Kidney epithelial cell (primary cell): ENCODE measurements around the gene BTRC. TPM values are rescaled to one million over a fixed set of nuclear protein-coding genes. Genes with fewer than 3 reads are reported as not detected.

Experiments used
- DNase-seq: peaks from one replicate; pipeline ENCODE4 v3.0.0-alpha.2; 2010; ENCODE audit warnings: low read depth
- H3K27me3 ChIP-seq: 2 replicates; pipeline ENCODE4 v1.6.0; 2011; ENCODE audit warnings: low read length; ENCODE audit not compliant: control insufficient read depth, insufficient read depth
- H3K36me3 ChIP-seq: 2 replicates; pipeline ENCODE4 v1.5.1; 2011; ENCODE audit warnings: low read length; ENCODE audit not compliant: control insufficient read depth, insufficient read depth
- H3K4me3 ChIP-seq: 2 replicates; pipeline ENCODE4 v1.5.1; 2011; ENCODE audit warnings: low read depth, mild to moderate bottlenecking, control low read depth, low read length
- CTCF ChIP-seq: IDR thresholded peaks from 2 replicates; pipeline ENCODE4 v1.5.1; 2011; ENCODE audit warnings: mild to moderate bottlenecking, moderate library complexity, low read length, control low read depth, inconsistent platforms; ENCODE audit not compliant: insufficient read depth, poor library complexity, severe bottlenecking
- total RNA-seq: library from RNA; depleted of rRNA; stranded (reverse); fragments of >200 nt; gene quantifications from 2 replicates; pipeline ENCODE4 v1.2.3, GENCODE V29; 2015

BTRC gene
- total RNA-seq, 1 donor from 2014 or later = 10.2 TPM

GRCh38 chr10:101552442-101552841, 198.5 kb downstream of the BTRC start:
- no peaks in the 10 kb centered on the region for H3K36me3 ChIP-seq
- H3K4me3 ChIP-seq = no peak overlapping the region
- no peak for TF ChIP-seq CTCF
- no peak for DNase-seq
- no peaks in the 10 kb centered on the region for H3K27me3 ChIP-seq

DNA sequence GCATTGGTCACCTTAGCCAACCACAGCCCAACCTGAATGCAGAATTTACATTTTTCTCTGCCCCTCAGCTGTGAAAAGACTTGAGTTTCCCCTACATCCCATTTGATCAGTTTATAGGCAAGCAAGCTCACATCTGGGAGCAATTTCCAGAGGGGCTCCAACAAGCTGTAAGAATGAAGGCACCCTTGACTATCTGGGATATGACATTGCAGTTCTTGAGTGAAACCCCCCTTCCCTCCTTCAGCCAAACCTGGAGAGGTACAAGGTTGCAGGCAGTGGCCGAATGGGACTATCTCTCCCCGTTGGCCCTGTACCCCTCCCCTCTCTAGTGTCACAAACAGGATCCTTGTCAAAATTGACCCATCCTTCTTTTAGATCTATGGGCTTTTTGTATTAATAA, 203.6 kb downstream of the BTRC start:
- H3K4me3 ChIP-seq = no peak overlapping the region
- H3K36me3 ChIP-seq = no peaks in the 10 kb centered on the region
- H3K27me3 ChIP-seq = no peaks in the 10 kb centered on the region
- no peak for TF ChIP-seq CTCF
- no peak for DNase-seq

DNA sequence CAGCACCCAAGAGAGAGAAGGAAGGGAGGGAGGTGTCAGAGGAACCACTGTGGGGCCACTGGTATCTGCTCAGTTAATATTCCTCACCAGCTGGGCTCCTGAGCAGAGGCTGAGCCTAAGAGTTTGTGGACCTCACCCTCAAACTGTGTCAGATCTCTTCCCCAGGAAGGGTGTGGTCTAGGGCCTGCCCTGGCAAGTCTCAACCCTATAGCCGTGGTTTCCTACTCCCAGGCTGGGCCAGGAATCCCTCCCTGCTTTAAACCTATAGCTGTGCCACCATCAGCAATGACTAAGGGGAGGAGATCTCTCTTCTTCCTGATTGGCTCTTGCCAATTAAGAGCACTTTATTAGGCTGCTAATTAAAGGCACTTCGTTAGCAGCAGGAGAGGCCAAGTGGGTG, 204.2 kb downstream of the BTRC start:
- Histone ChIP-seq H3K4me3 (no peak overlapping the region), H3K27me3 (peaks cover 4% of the 10 kb centered on the region), H3K36me3 (no peaks in the 10 kb centered on the region)
- DNase-seq = no peak
- no peak for TF ChIP-seq CTCF

DNA sequence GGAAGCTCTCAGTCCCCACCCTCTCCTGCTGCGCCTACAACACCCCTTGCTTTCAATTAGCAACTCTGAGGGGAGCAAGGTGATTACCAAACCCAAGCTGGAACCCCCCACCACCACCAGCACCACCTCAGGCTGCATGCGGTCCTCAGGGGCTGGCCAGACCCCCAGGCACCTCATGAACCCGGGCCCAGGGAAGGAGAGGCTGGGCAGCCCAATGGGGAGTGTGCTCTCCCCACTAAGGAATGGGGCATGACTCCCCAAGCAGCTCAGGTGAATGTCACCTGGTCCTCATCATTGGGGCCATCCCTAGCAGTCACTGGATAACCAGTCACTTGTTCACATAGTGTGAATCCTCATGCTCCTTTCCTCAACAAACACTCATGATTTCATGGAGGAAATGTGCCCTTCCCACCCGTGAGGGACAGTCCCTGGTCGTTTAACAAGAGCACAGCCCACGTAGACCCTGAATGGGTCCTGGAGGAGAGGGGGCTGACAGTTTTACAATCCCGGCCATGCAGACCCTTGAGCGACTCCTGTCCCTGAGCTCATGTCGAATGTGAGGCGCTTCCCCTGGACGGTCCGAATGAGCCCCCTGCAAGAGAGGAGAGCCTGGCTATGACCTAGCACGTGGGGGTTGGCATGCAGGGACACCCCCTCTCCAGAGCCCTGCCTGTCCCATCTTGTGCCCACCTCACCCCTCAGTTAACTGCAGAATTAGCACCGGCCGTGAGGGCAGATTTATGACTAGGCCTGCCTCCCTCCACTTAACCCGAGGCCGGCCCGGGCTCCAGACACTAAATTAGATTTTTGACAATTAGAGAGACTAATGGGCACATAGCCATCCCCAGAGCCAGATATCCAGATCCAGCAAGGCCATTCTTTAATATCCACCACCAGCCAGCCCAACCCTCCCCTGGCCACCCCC, 205.0 kb downstream of the BTRC start:
- TF ChIP-seq CTCF = no peak
- H3K4me3 ChIP-seq = no peak overlapping the region
- DNase-seq = no peak
- peaks cover 7% of the 10 kb centered on the region for H3K27me3 ChIP-seq
- H3K36me3 ChIP-seq = no peaks in the 10 kb centered on the region

GRCh38 chr10:101559596-101560297, 205.8 kb downstream of the BTRC start:
- Histone ChIP-seq H3K36me3 (no peaks in the 10 kb centered on the region), H3K4me3 (no peak overlapping the region), H3K27me3 (peaks cover 12% of the 10 kb centered on the region)
- DNase-seq = no peak
- TF ChIP-seq CTCF = no peak
